Measurements from ENCODE around the gene UBQLN2. TPM values are rescaled to one million over a fixed set of nuclear protein-coding genes. Genes with fewer than 3 reads are reported as not detected.
A peak's percentile ranks its signal among the peaks of the same experiment; 100 is the strongest.
"Not testable (repeated sequence)": the region's sequence is repeated elsewhere in the genome, so short reads cannot be mapped to it uniquely, and the experiment has no call there.

Gene UBQLN2
- polyA plus RNA-seq (2013, experiment 1 of 2) = 33.5 TPM
- polyA plus RNA-seq (2013, experiment 2 of 2) = 33.6 TPM

- Histone ChIP-seq H3K4ac (ENCODE audit: low read depth in 1 of 2, low read length in 2 of 2) (peak within 1 kb of the TSS; percentile 64 to 91), H3K27ac (ENCODE audit: low read length, poor library complexity, severe bottlenecking) (peak within 1 kb of the TSS; percentile 89), H3K4me2 (ENCODE audit: low read length, poor library complexity, severe bottlenecking) (peak within 1 kb of the TSS; percentile 94), H2BK15ac (ENCODE audit: low read depth, poor library complexity, severe bottlenecking) (no peak within 1 kb of the TSS), H3K14ac (ENCODE audit: low read length in 2 of 2) (peak within 1 kb of the TSS in 1 of 2 experiments; percentile 95), H3K36me3 (ENCODE audit: control insufficient read depth in 1 of 2, insufficient read depth in 2 of 2, low read depth in 1 of 2, low read length in 2 of 2) (peaks cover 0 to 7% of the 10 kb centered on the region in 2 experiments), H3K27me3 (ENCODE audit: control insufficient read depth in 1 of 2, insufficient read depth in 1 of 2, low read length in 2 of 2) (no peaks in the 10 kb centered on the region), H2BK12ac (ENCODE audit: low read length in 2 of 2) (no peak within 1 kb of the TSS), H2AFZ (ENCODE audit: low read depth, low read length) (no peak within 1 kb of the TSS), H3K4me1 (ENCODE audit: control insufficient read depth, insufficient read depth, low read depth, low read length) (peaks cover 3% of the 10 kb centered on the region), H4K91ac (ENCODE audit: low read length) (peak within 1 kb of the TSS; percentile 96), H3K9ac (ENCODE audit: low read length) (peak within 1 kb of the TSS; percentile 93), H2BK120ac (ENCODE audit: low read depth, low read length) (peak within 1 kb of the TSS; percentile 61), H3K9me3 (ENCODE audit: control insufficient read depth, low read length) (no peaks in the 10 kb centered on the region), H3K18ac (ENCODE audit: low read depth in 1 of 2, low read length in 2 of 2) (peak within 1 kb of the TSS; percentile 86 to 99), H2BK5ac (ENCODE audit: low read depth, low read length, poor library complexity, severe bottlenecking) (peak within 1 kb of the TSS; percentile 57), H3K23ac (ENCODE audit: low read length in 2 of 2) (no peak within 1 kb of the TSS), H4K8ac (ENCODE audit: low read length) (peak within 1 kb of the TSS; percentile 96), H3K4me3 (ENCODE audit: insufficient read depth in 1 of 2, low read depth in 1 of 2, low read length in 2 of 2) (peak within 1 kb of the TSS; percentile 77 to 88), H2AK5ac (ENCODE audit: low read length, severe bottlenecking) (no peak within 1 kb of the TSS), H3K79me1 (replicated peaks; ENCODE audit: low read length, poor library complexity, severe bottlenecking) (no peaks in the 10 kb centered on the region)
- DNase-seq = peak; percentile 79
- WGBS = under 1% methylated on average over 64 of the region's 70 CpGs
These were observed at the start of gene UBQLN2 for GRCh38 chrX:56563231-56564161. UBQLN2 (plus strand) TSS chrX:56563627; CDS start chrX:56563874, 247 bp downstream.

- DNase-seq = no peak
- Histone ChIP-seq H4K8ac (ENCODE audit: low read length) (no peak overlapping the region), H2AFZ (ENCODE audit: low read depth, low read length) (no peak overlapping the region), H2BK15ac (ENCODE audit: low read depth, poor library complexity, severe bottlenecking) (no peak overlapping the region), H3K27me3 (ENCODE audit: control insufficient read depth in 1 of 2, insufficient read depth in 1 of 2, low read length in 2 of 2) (no peaks in the 10 kb centered on the region), H3K4me2 (ENCODE audit: low read length, poor library complexity, severe bottlenecking) (no peak overlapping the region), H3K79me1 (replicated peaks; ENCODE audit: low read length, poor library complexity, severe bottlenecking) (no peaks in the 10 kb centered on the region), H3K9me3 (ENCODE audit: control insufficient read depth, low read length) (peaks cover 2% of the 10 kb centered on the region), H3K27ac (ENCODE audit: low read length, poor library complexity, severe bottlenecking) (no peak overlapping the region), H2BK12ac (ENCODE audit: low read length in 2 of 2) (no peak overlapping the region), H3K36me3 (ENCODE audit: control insufficient read depth in 1 of 2, insufficient read depth in 2 of 2, low read depth in 1 of 2, low read length in 2 of 2) (no peaks in the 10 kb centered on the region), H4K91ac (ENCODE audit: low read length) (no peak overlapping the region), H3K18ac (ENCODE audit: low read depth in 1 of 2, low read length in 2 of 2) (no peak overlapping the region), H3K14ac (ENCODE audit: low read length in 2 of 2) (no peak overlapping the region), H3K4ac (ENCODE audit: low read depth in 1 of 2, low read length in 2 of 2) (no peak overlapping the region), H3K9ac (ENCODE audit: low read length) (no peak overlapping the region), H3K4me1 (ENCODE audit: control insufficient read depth, insufficient read depth, low read depth, low read length) (no peaks in the 10 kb centered on the region), H2BK5ac (ENCODE audit: low read depth, low read length, poor library complexity, severe bottlenecking) (no peak overlapping the region), H2BK120ac (ENCODE audit: low read depth, low read length) (no peak overlapping the region), H3K23ac (ENCODE audit: low read length in 2 of 2) (no peak overlapping the region), H2AK5ac (ENCODE audit: low read length, severe bottlenecking) (no peak overlapping the region), H3K4me3 (ENCODE audit: insufficient read depth in 1 of 2, low read depth in 1 of 2, low read length in 2 of 2) (no peak overlapping the region)
- WGBS = no CpG with 5 or more reads among the region's 2 CpGs
These were observed 43.8 kb upstream of the UBQLN2 start for GRCh38 chrX:56519642-56520041.

GRCh38 chrX:56529482-56530007 lies 33.9 kb upstream of the UBQLN2 start:
- H2AK5ac ChIP-seq (ENCODE audit: low read length, severe bottlenecking); H2BK12ac ChIP-seq (ENCODE audit: low read length in 2 of 2); H3K4ac ChIP-seq (ENCODE audit: low read depth in 1 of 2, low read length in 2 of 2); H3K36me3 ChIP-seq (ENCODE audit: control insufficient read depth in 1 of 2, insufficient read depth in 2 of 2, low read depth in 1 of 2, low read length in 2 of 2); H3K4me2 ChIP-seq (ENCODE audit: low read length, poor library complexity, severe bottlenecking); DNase-seq; H3K79me1 ChIP-seq (replicated peaks; ENCODE audit: low read length, poor library complexity, severe bottlenecking); H4K91ac ChIP-seq (ENCODE audit: low read length); H2AFZ ChIP-seq (ENCODE audit: low read depth, low read length); H3K4me1 ChIP-seq (ENCODE audit: control insufficient read depth, insufficient read depth, low read depth, low read length); H2BK5ac ChIP-seq (ENCODE audit: low read depth, low read length, poor library complexity, severe bottlenecking); H3K14ac ChIP-seq (ENCODE audit: low read length in 2 of 2); H3K27me3 ChIP-seq (ENCODE audit: control insufficient read depth in 1 of 2, insufficient read depth in 1 of 2, low read length in 2 of 2); H3K4me3 ChIP-seq (ENCODE audit: insufficient read depth in 1 of 2, low read depth in 1 of 2, low read length in 2 of 2); H3K18ac ChIP-seq (ENCODE audit: low read depth in 1 of 2, low read length in 2 of 2); H3K27ac ChIP-seq (ENCODE audit: low read length, poor library complexity, severe bottlenecking); H2BK120ac ChIP-seq (ENCODE audit: low read depth, low read length); H4K8ac ChIP-seq (ENCODE audit: low read length); H3K23ac ChIP-seq (ENCODE audit: low read length in 2 of 2); H3K9ac ChIP-seq (ENCODE audit: low read length); H2BK15ac ChIP-seq (ENCODE audit: low read depth, poor library complexity, severe bottlenecking): not testable (repeated sequence)
- peaks cover 12% of the 10 kb centered on the region for H3K9me3 ChIP-seq (ENCODE audit: control insufficient read depth, low read length)
- 19% methylated on average over 1 of the region's 2 CpGs for WGBS

GRCh38 chrX:56530011-56530410 lies 33.4 kb upstream of the UBQLN2 start:
- no peak overlapping the region for H2BK120ac ChIP-seq (ENCODE audit: low read depth, low read length)
- no peak overlapping the region for H2AFZ ChIP-seq (ENCODE audit: low read depth, low read length)
- no peak overlapping the region for H3K4me2 ChIP-seq (ENCODE audit: low read length, poor library complexity, severe bottlenecking)
- WGBS = 33% methylated on average over 1 of the region's 1 CpG
- DNase-seq = no peak
- H2BK15ac ChIP-seq (ENCODE audit: low read depth, poor library complexity, severe bottlenecking) = no peak overlapping the region
- no peaks in the 10 kb centered on the region for H3K36me3 ChIP-seq (ENCODE audit: control insufficient read depth in 1 of 2, insufficient read depth in 2 of 2, low read depth in 1 of 2, low read length in 2 of 2)
- H3K14ac ChIP-seq (ENCODE audit: low read length in 2 of 2) = no peak overlapping the region
- H2AK5ac ChIP-seq (ENCODE audit: low read length, severe bottlenecking) = no peak overlapping the region
- H3K18ac ChIP-seq (ENCODE audit: low read depth in 1 of 2, low read length in 2 of 2) = no peak overlapping the region
- H3K27ac ChIP-seq (ENCODE audit: low read length, poor library complexity, severe bottlenecking) = no peak overlapping the region
- no peak overlapping the region for H3K4me3 ChIP-seq (ENCODE audit: insufficient read depth in 1 of 2, low read depth in 1 of 2, low read length in 2 of 2)
- no peak overlapping the region for H2BK5ac ChIP-seq (ENCODE audit: low read depth, low read length, poor library complexity, severe bottlenecking)
- H3K23ac ChIP-seq (ENCODE audit: low read length in 2 of 2) = no peak overlapping the region
- no peak overlapping the region for H2BK12ac ChIP-seq (ENCODE audit: low read length in 2 of 2)
- H3K4ac ChIP-seq (ENCODE audit: low read depth in 1 of 2, low read length in 2 of 2) = no peak overlapping the region
- no peak overlapping the region for H4K91ac ChIP-seq (ENCODE audit: low read length)
- H3K9ac ChIP-seq (ENCODE audit: low read length) = no peak overlapping the region
- no peaks in the 10 kb centered on the region for H3K27me3 ChIP-seq (ENCODE audit: control insufficient read depth in 1 of 2, insufficient read depth in 1 of 2, low read length in 2 of 2)
- peaks cover 12% of the 10 kb centered on the region for H3K9me3 ChIP-seq (ENCODE audit: control insufficient read depth, low read length)
- H3K79me1 ChIP-seq (replicated peaks; ENCODE audit: low read length, poor library complexity, severe bottlenecking) = no peaks in the 10 kb centered on the region
- H4K8ac ChIP-seq (ENCODE audit: low read length) = no peak overlapping the region
- H3K4me1 ChIP-seq (ENCODE audit: control insufficient read depth, insufficient read depth, low read depth, low read length) = no peaks in the 10 kb centered on the region
